Thyroid gland (tissue), 4 donors: ENCODE measurements around the gene DGKA.

Experiments
- POLR2A ChIP-seq, 2 donors: fragments of 450-650 bp; IDR thresholded peaks; one replicate each; pipeline ENCODE4 v1.6.1; 2017; ENCODE audit warnings: antibody characterized with exemption in 2 of 2, mild to moderate bottlenecking in 2 of 2, moderate library complexity in 1 of 2
- TF ChIP-seq, protein P1 (sequence below), 6 experiments: fragments of 200-600 bp in 3 of 6; fragments of 450-650 bp in 3 of 6; sonication (generic) in 3 of 6; IDR thresholded peaks; one replicate each; pipeline ENCODE4 v1.5.1; 2016 to 2019; ENCODE audit warnings: antibody characterized with exemption in 6 of 6, mild to moderate bottlenecking in 2 of 6, inconsistent platforms in 1 of 6, moderate library complexity in 1 of 6

DNA sequence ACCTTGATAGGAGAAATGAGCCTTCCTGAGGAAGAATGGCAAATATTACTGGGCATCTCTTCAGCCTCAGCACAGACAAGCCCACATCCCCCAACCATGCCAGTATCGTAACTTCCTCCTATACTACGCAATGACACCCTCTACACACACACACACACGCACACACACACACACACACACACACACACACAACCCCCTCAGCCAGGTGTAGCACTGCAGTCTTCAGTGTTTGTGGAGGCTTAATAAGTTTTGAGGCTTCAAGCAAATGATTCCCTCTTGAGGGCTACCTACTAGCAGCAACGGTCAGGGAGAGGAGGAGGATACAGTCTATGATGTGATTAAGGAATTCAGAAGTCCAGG, 1.6 kb downstream of the DGKA start:
- TF ChIP-seq POLR2A (IDR thresholded peaks at IDR 0.05), result no peak
- TF ChIP-seq, protein P1, sequence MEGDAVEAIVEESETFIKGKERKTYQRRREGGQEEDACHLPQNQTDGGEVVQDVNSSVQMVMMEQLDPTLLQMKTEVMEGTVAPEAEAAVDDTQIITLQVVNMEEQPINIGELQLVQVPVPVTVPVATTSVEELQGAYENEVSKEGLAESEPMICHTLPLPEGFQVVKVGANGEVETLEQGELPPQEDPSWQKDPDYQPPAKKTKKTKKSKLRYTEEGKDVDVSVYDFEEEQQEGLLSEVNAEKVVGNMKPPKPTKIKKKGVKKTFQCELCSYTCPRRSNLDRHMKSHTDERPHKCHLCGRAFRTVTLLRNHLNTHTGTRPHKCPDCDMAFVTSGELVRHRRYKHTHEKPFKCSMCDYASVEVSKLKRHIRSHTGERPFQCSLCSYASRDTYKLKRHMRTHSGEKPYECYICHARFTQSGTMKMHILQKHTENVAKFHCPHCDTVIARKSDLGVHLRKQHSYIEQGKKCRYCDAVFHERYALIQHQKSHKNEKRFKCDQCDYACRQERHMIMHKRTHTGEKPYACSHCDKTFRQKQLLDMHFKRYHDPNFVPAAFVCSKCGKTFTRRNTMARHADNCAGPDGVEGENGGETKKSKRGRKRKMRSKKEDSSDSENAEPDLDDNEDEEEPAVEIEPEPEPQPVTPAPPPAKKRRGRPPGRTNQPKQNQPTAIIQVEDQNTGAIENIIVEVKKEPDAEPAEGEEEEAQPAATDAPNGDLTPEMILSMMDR (IDR thresholded peaks at IDR 0.05), result no peak
